A673 (cell line): ENCODE data around the gene EIF1.

ENCODE experiments used
- CTCF ChIP-seq: fragments of 300-800, 200-600 bp; sonication (generic); conservative IDR thresholded peaks from 2 replicates; pipeline ENCODE4 v1.5.1; 2017; ENCODE audit warnings: low read depth, mild to moderate bottlenecking, antibody characterized with exemption, low read length, moderate library complexity, mixed read lengths
- EZH2 ChIP-seq: fragments of 200-600 bp; sonication (generic); IDR thresholded peaks from 2 replicates; pipeline ENCODE4 v1.6.1; 2017; ENCODE audit warnings: borderline replicate concordance, low read depth, mild to moderate bottlenecking, mixed read lengths, antibody characterized with exemption, low read length; ENCODE audit not compliant: poor library complexity, severe bottlenecking

- TF ChIP-seq CTCF (no peak), EZH2 (no peak)
Measured at GRCh38 chr17:41649923-41650519, 38.7 kb upstream of the EIF1 start.
